MCF 10A (cell line): ENCODE measurements around the gene SLC26A9. TPM values are rescaled to one million over a fixed set of nuclear protein-coding genes. Genes with fewer than 3 reads are reported as not detected.

Source experiments
- BruUV-seq: library from RNA; stranded (reverse); fragments of 400-500 nt; replicated peaks from 2 replicates; lab custom pipeline; 2021; lab: Mats Ljungman, UMichigan
- CTCF ChIA-PET: fragments of 300-600 bp; sonication (Branson Sonifier 250); formaldehyde crosslinking; extraction: SDS; loops from one replicate; lab custom pipeline; 2021; ENCODE audit warnings: antibody characterized with exemption, inconsistent platforms; lab: Yijun Ruan, JAX
- POLR2A ChIA-PET: fragments of 300-600, 350-650 bp; sonication (Branson Sonifier 250); formaldehyde crosslinking; extraction: SDS; loops from one replicate; lab custom pipeline; 2020; ENCODE audit warnings: antibody characterized with exemption, inconsistent platforms; lab: Yijun Ruan, JAX
- DNase-seq: peaks from one replicate; pipeline ENCODE4 v3.0.0-alpha.2; 2018; ENCODE audit not compliant: unreplicated experiment
- H3K27ac Mint-ChIP-seq: one replicate; pipeline ENCODE4 v1.8.0; 2022; ENCODE audit warnings: mild to moderate bottlenecking, low read depth, mixed read lengths; ENCODE audit not compliant: unreplicated experiment
- H3K27me3 Mint-ChIP-seq: one replicate; pipeline ENCODE4 v1.8.0; 2022; ENCODE audit warnings: mixed read lengths; ENCODE audit not compliant: insufficient read depth, unreplicated experiment
- H3K36me3 Mint-ChIP-seq: one replicate; pipeline ENCODE4 v1.8.0; 2022; ENCODE audit warnings: mild to moderate bottlenecking, moderate library complexity, mixed read lengths; ENCODE audit not compliant: insufficient read depth, unreplicated experiment
- H3K4me1 Mint-ChIP-seq: one replicate; pipeline ENCODE4 v1.8.0; 2022; ENCODE audit warnings: mixed read lengths; ENCODE audit not compliant: insufficient read depth, unreplicated experiment
- H3K4me3 Mint-ChIP-seq: one replicate; pipeline ENCODE4 v1.8.0; 2022; ENCODE audit warnings: mild to moderate bottlenecking, moderate library complexity, mixed read lengths; ENCODE audit not compliant: unreplicated experiment
- H3K9me3 Mint-ChIP-seq: one replicate; pipeline ENCODE4 v1.8.0; 2022; ENCODE audit warnings: mixed read lengths; ENCODE audit not compliant: unreplicated experiment
- CTCF ChIP-seq: fragments of 200-600 bp; IDR thresholded peaks from one replicate; pipeline ENCODE4 v1.8.0; 2022; ENCODE audit warnings: antibody characterized with exemption, mild to moderate bottlenecking; ENCODE audit not compliant: unreplicated experiment
- intact Hi-C: fragments of 100-400 bp; cut with micrococcal nuclease; formaldehyde crosslinking; loops from 2 replicates; pipeline ENCODE4 v1.14.1; 2022
- total RNA-seq: library from RNA; stranded (reverse); gene quantifications from 2 replicates; pipeline ENCODE4 v1.2.3, GENCODE V29; 2022

Gene SLC26A9
- total RNA-seq, 1 experiment from 2014 or later, result not detected

GRCh38 chr1:205954819-205955404, 11.7 kb upstream of the SLC26A9 start:
- Mint-ChIP-seq H3K27ac (no peak overlapping the region), H3K27me3 (peaks cover 71% of the 10 kb centered on the region), H3K4me1 (peaks cover 34% of the 10 kb centered on the region), H3K36me3 (no peaks in the 10 kb centered on the region), H3K9me3 (no peaks in the 10 kb centered on the region), H3K4me3 (no peak overlapping the region)
- no peak for TF ChIP-seq CTCF
- ChIA-PET CTCF (interaction anchor here (0.6 to 13.7 kb wide), 5 partner anchors 16 to 163 kb away, joined by 3 to 198 read pairs (median 4); no protein-coding TSS in a partner anchor), POLR2A (interaction anchor here (1.3 to 2.3 kb wide), 3 partner anchors 11 to 21 kb away, joined by 3 to 6 read pairs (median 4); no protein-coding TSS in a partner anchor)
- no peak for DNase-seq
- intact Hi-C loops, result no loop called here
- no TSS peak for BruUV-seq

GRCh38 chr1:205951746-205952145, 8.5 kb upstream of the SLC26A9 start:
- Mint-ChIP-seq H3K9me3 (no peaks in the 10 kb centered on the region), H3K36me3 (no peaks in the 10 kb centered on the region), H3K27ac (no peak overlapping the region), H3K4me3 (no peak overlapping the region), H3K27me3 (peaks cover 69% of the 10 kb centered on the region), H3K4me1 (peaks cover 66% of the 10 kb centered on the region)
- POLR2A ChIA-PET, result interaction anchor here (0.5 to 5.9 kb wide), 13 partner anchors 9 to 458 kb away, joined by 3 to 88 read pairs (median 11); partner anchors contain the start of gene SLC41A1
- no peak for DNase-seq
- CTCF ChIA-PET, result interaction anchor here (0.6 to 13.7 kb wide), 10 partner anchors 8 to 603 kb away, joined by 3 to 198 read pairs (median 5); no protein-coding TSS in a partner anchor
- no peak for TF ChIP-seq CTCF
- no TSS peak for BruUV-seq
- intact Hi-C loops, result loop anchor here (1.0 kb wide), 1 partner anchor 12 kb away; no protein-coding TSS in a partner anchor

- no peaks in the 10 kb centered on the region for H3K9me3 Mint-ChIP-seq
- POLR2A ChIA-PET, result interaction anchor here (0.6 to 5.9 kb wide), 22 partner anchors 8 to 359 kb away, joined by 3 to 88 read pairs (median 5); partner anchors contain the start of gene SLC41A1
- H3K27me3 Mint-ChIP-seq, result peaks cover 68% of the 10 kb centered on the region
- CTCF ChIA-PET, result interaction anchor here (0.6 to 13.7 kb wide), 17 partner anchors 9 to 407 kb away, joined by 3 to 198 read pairs (median 5); no protein-coding TSS in a partner anchor
- BruUV-seq, result no TSS peak
- peak overlapping the region; percentile 7 for H3K4me3 Mint-ChIP-seq
- TF ChIP-seq CTCF, result no peak
- DNase-seq, result peak; percentile 90
- intact Hi-C loops, result loop anchor here (1.0 kb wide), 2 partner anchors 12 to 26 kb away; no protein-coding TSS in a partner anchor
- no peaks in the 10 kb centered on the region for H3K36me3 Mint-ChIP-seq
- H3K4me1 Mint-ChIP-seq, result peaks cover 71% of the 10 kb centered on the region
- peak overlapping the region; percentile 1 for H3K27ac Mint-ChIP-seq
Measured at GRCh38 chr1:205950826-205951549, 7.7 kb upstream of the SLC26A9 start.
